ENCODE measurements around the gene ADCK2. TPM values are rescaled to one million over a fixed set of nuclear protein-coding genes. Genes with fewer than 3 reads are reported as not detected.
"Not testable (repeated sequence)": the region's sequence is repeated elsewhere in the genome, so short reads cannot be mapped to it uniquely, and the experiment has no call there.

The ADCK2 gene
- total RNA-seq, 5 donors from 2014 or later (not counting 1 experiment from before 2014, with no cell fraction given) = 16.3 to 23.3 (median 20.2) TPM

DNA sequence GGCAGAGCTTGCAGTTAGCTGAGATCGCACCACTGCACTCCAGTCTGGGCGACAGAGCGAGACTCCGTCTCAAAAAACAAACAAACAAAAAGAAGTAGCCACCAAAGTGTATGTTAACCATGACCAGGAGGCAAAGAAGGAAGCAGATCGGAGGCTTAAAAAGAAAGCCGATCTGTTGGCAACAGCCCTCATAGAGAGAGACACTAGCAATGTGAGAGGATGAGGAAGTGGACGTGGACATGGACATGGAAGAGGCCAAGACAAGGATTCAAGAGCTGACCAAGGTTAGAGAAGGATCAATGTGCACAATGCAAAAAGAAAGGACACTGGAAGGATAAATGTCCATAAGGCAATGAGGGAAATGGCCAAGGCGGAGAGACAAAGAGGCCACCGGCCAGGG is 14.9 kb upstream of the ADCK2 start:
- Histone ChIP-seq H3K4me1 (ENCODE audit: control insufficient read depth in 1 of 2, extremely low read depth in 1 of 2, insufficient read depth in 2 of 2, low read length in 2 of 2) (peaks cover 0 to 21% of the 10 kb centered on the region in 2 experiments), H3K9me3 (no peaks in the 10 kb centered on the region), H3K36me3 (ENCODE audit: control insufficient read depth in 2 of 2, extremely low read depth in 1 of 2, insufficient read depth in 1 of 2, low read length in 1 of 2) (no peaks in the 10 kb centered on the region), H3K27me3 (replicated peaks in 1 of 2; ENCODE audit: control insufficient read depth in 2 of 2, extremely low read depth in 1 of 2, insufficient read depth in 2 of 2, low read length in 1 of 2) (peaks cover 0 to 15% of the 10 kb centered on the region in 2 experiments), H3K4me3 (ENCODE audit: control insufficient read depth in 1 of 2, extremely low read depth in 1 of 2, low read length in 1 of 2) (no peak overlapping the region), H3K27ac (ENCODE audit: low read length) (no peak overlapping the region)
- H3K27me3 Mint-ChIP-seq = peaks cover 0 to 10% of the 10 kb centered on the region in 2 donors
- H3K36me3 Mint-ChIP-seq = no peaks in the 10 kb centered on the region
- H3K9me3 Mint-ChIP-seq = no peaks in the 10 kb centered on the region
- DNase-seq (no peak), ATAC-seq (replicated peaks in 1 of 4) (no peak)
- H3K4me1 Mint-ChIP-seq = peaks cover 18 to 25% (median 21%) of the 10 kb centered on the region in 3 donors
- ChIA-PET POLR2A (interaction anchor here in 1 of 2 donors (0.6 kb wide), 1 partner anchor 57 kb away, joined by 3 read pairs; no protein-coding TSS in a partner anchor), CTCF (interaction anchor here in 1 of 2 donors (0.7 kb wide), 1 partner anchor 162 kb away, joined by 6 read pairs; no protein-coding TSS in a partner anchor)
- 98% methylated on average over 5 of the region's 9 CpGs for WGBS (ENCODE audit: insufficient coverage)
- H3K4me3 Mint-ChIP-seq = no peak overlapping the region
- no peak overlapping the region for H3K27ac Mint-ChIP-seq

DNA sequence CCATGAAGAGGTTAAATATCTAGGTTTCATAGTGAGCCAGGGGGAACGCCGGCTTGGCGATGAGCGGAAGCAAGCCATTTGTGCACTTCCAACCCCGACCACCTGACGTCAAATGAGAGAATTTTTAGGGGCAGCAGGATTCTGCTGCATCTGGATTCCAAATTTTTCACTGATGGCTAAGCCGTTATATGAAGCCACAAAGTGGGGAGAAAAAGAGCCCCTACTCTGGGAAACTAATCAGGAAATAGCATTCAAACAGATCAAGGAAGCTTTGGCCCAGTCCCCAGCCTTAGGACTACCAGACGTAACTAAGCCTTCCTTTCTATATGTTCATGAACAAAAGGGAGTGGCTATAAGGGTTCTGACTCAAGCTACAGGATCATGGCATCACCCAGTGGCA is 12.9 kb upstream of the ADCK2 start:
- peaks cover 0 to 7% of the 10 kb centered on the region in 2 donors for H3K27me3 Mint-ChIP-seq
- Histone ChIP-seq H3K4me3 (ENCODE audit: control insufficient read depth in 1 of 2, extremely low read depth in 1 of 2, low read length in 1 of 2) (no peak overlapping the region), H3K27ac (ENCODE audit: low read length) (no peak overlapping the region), H3K4me1 (ENCODE audit: control insufficient read depth in 1 of 2, extremely low read depth in 1 of 2, insufficient read depth in 2 of 2, low read length in 2 of 2) (peaks cover 0 to 16% of the 10 kb centered on the region in 2 experiments), H3K27me3 (replicated peaks in 1 of 2; ENCODE audit: control insufficient read depth in 2 of 2, extremely low read depth in 1 of 2, insufficient read depth in 2 of 2, low read length in 1 of 2) (peaks cover 0 to 15% of the 10 kb centered on the region in 2 experiments), H3K9me3 (no peaks in the 10 kb centered on the region), H3K36me3 (ENCODE audit: control insufficient read depth in 2 of 2, extremely low read depth in 1 of 2, insufficient read depth in 1 of 2, low read length in 1 of 2) (no peaks in the 10 kb centered on the region)
- POLR2A ChIA-PET = no interaction called here
- peaks cover 14 to 18% (median 17%) of the 10 kb centered on the region in 3 donors for H3K4me1 Mint-ChIP-seq
- WGBS (ENCODE audit: insufficient coverage) = 94% methylated on average over 7 of the region's 8 CpGs
- DNase-seq (no peak), ATAC-seq (replicated peaks in 1 of 4) (no peak)
- H3K9me3 Mint-ChIP-seq = no peaks in the 10 kb centered on the region
- H3K27ac Mint-ChIP-seq = no peak overlapping the region
- H3K36me3 Mint-ChIP-seq = peaks cover 5% of the 10 kb centered on the region
- H3K4me3 Mint-ChIP-seq = no peak overlapping the region
- CTCF ChIA-PET = interaction anchor here in 1 of 2 donors (1.1 kb wide), 1 partner anchor 10 kb away, joined by 3 read pairs; no protein-coding TSS in a partner anchor

DNA sequence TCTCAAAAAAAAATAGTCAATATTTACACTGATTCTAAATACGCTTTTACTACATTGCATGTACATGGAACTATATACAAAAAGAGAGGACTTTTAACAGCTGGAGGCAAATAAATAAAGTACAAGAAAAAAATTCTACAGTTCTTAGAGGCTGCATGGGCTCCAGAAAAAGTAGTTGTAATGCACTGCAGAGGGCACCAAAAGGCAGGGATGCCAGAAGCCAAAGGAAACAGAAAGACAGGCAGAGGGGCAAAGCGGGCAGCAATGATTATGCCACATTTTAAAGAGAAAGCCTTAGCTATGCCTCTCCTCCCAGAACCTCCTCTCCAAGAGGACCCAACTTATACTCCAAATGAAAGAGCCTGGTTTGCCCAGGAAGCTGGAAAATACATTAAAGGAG is 11.6 kb upstream of the ADCK2 start:
- Mint-ChIP-seq H3K9me3 (no peaks in the 10 kb centered on the region), H3K27me3 (peaks cover 0 to 11% of the 10 kb centered on the region in 2 donors), H3K36me3 (peaks cover 5% of the 10 kb centered on the region), H3K4me1 (peaks cover 10 to 12% (median 12%) of the 10 kb centered on the region in 3 donors), H3K4me3 (no peak overlapping the region), H3K27ac (no peak overlapping the region)
- ChIA-PET POLR2A (no interaction called here), CTCF (interaction anchor here in 1 of 2 donors (1.3 kb wide), 1 partner anchor 9 kb away, joined by 3 read pairs; no protein-coding TSS in a partner anchor)
- ATAC-seq (replicated peaks in 1 of 4) = no peak
- H3K9me3 ChIP-seq = no peaks in the 10 kb centered on the region
- peaks cover 0 to 12% of the 10 kb centered on the region in 2 experiments for H3K4me1 ChIP-seq (ENCODE audit: control insufficient read depth in 1 of 2, extremely low read depth in 1 of 2, insufficient read depth in 2 of 2, low read length in 2 of 2)
- no CpG with 5 or more reads among the region's 2 CpGs for WGBS (ENCODE audit: insufficient coverage)
- DNase-seq = no peak
- no peak overlapping the region for H3K27ac ChIP-seq (ENCODE audit: low read length)
- H3K27me3 ChIP-seq (replicated peaks in 1 of 2; ENCODE audit: control insufficient read depth in 2 of 2, extremely low read depth in 1 of 2, insufficient read depth in 2 of 2, low read length in 1 of 2) = peaks cover 0 to 12% of the 10 kb centered on the region in 2 experiments
- no peaks in the 10 kb centered on the region for H3K36me3 ChIP-seq (ENCODE audit: control insufficient read depth in 2 of 2, extremely low read depth in 1 of 2, insufficient read depth in 1 of 2, low read length in 1 of 2)
- no peak overlapping the region for H3K4me3 ChIP-seq (ENCODE audit: control insufficient read depth in 1 of 2, extremely low read depth in 1 of 2, low read length in 1 of 2)

DNA sequence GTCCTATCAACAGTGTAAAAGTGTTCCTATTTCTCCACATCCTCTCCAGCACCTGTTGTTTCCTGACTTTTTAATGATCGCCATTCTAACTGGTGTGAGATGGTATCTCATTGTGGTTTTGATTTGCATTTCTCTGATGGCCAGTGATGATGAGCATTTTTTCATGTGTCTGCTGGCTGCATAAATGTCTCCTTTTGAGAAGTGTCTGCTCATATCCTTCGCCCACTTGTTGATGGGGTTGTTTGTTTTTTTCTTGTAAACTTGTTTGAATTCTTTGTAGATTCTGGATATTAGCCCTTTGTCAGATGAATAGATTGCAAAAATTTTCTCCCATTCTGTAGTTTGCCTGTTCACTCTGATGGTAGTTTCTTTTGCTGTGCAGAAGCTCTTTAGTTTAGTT is 9.8 kb upstream of the ADCK2 start:
- DNase-seq; CTCF ChIA-PET; H3K36me3 Mint-ChIP-seq; H3K4me1 ChIP-seq (ENCODE audit: control insufficient read depth in 1 of 2, extremely low read depth in 1 of 2, insufficient read depth in 2 of 2, low read length in 2 of 2); H3K27ac ChIP-seq (ENCODE audit: low read length); H3K27me3 Mint-ChIP-seq; H3K4me3 ChIP-seq (ENCODE audit: control insufficient read depth in 1 of 2, extremely low read depth in 1 of 2, low read length in 1 of 2); H3K27me3 ChIP-seq (replicated peaks in 1 of 2; ENCODE audit: control insufficient read depth in 2 of 2, extremely low read depth in 1 of 2, insufficient read depth in 2 of 2, low read length in 1 of 2); H3K36me3 ChIP-seq (ENCODE audit: control insufficient read depth in 2 of 2, extremely low read depth in 1 of 2, insufficient read depth in 1 of 2, low read length in 1 of 2); H3K9me3 Mint-ChIP-seq; H3K9me3 ChIP-seq; H3K4me1 Mint-ChIP-seq; H3K4me3 Mint-ChIP-seq; POLR2A ChIA-PET; H3K27ac Mint-ChIP-seq; ATAC-seq (replicated peaks in 1 of 4): not testable (repeated sequence)
- WGBS (ENCODE audit: insufficient coverage) = no CpG with 5 or more reads among the region's 2 CpGs

DNA sequence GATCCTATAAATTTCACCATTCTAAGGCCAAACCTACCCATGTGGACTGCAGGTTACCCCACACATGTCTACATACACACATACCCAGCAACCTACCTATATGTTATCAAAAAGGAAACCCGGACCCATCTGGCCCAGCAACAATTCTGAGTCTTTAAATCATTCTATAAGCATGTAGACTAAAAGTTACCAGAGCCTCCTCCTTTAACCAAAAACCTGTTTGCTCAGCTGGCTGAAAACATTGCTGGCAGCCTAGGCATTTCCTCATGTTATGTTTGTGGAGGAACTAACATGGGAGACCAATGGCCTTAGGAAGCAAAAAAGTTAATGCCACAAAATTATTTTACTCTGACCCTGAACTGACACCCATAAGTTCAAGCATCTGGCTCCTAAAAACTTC is 5.3 kb upstream of the ADCK2 start:
- peaks cover 5% of the 10 kb centered on the region for H3K36me3 Mint-ChIP-seq
- no peak for ATAC-seq (replicated peaks in 1 of 4)
- peaks cover 0 to 6% (median 5%) of the 10 kb centered on the region in 3 donors for H3K4me1 Mint-ChIP-seq

DNA sequence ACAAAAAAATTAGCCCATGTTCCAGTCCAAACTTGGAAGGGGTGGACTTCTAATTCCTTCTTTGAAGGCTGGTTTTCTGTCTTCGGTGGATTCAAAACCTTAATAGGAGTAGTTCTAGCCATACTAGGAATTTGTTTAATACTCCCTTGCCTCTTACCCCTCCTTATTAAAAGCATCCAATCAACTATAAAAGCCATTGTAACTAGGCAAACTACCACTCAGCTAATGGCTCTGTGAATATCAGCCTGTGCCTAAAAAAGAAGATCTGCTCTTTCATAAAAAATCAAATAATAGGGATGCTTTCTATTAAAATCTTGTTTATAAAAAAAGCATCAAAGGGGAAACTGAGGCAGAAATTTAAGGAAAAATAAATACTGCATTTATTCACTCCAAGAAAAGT is 4.1 kb upstream of the ADCK2 start:
- Mint-ChIP-seq H3K36me3 (peaks cover 5% of the 10 kb centered on the region), H3K9me3 (no peaks in the 10 kb centered on the region), H3K4me1 (peaks cover 0 to 8% (median 8%) of the 10 kb centered on the region in 3 donors), H3K27me3 (peaks cover 0 to 4% of the 10 kb centered on the region in 2 donors), H3K4me3 (no peak overlapping the region), H3K27ac (no peak overlapping the region)
- DNase-seq (no peak), ATAC-seq (replicated peaks in 1 of 4) (no peak)
- POLR2A ChIA-PET = interaction anchor here in 1 of 2 donors (0.6 kb wide), 1 partner anchor 623 kb away, joined by 6 read pairs; no protein-coding TSS in a partner anchor
- no CpG with 5 or more reads among the region's 1 CpG for WGBS (ENCODE audit: insufficient coverage)
- CTCF ChIA-PET = interaction anchor here in 1 of 2 donors (0.6 kb wide), 1 partner anchor 41 kb away, joined by 4 read pairs; no protein-coding TSS in a partner anchor
- H3K27ac ChIP-seq (ENCODE audit: low read length) = no peak overlapping the region
- H3K4me3 ChIP-seq (ENCODE audit: control insufficient read depth in 1 of 2, extremely low read depth in 1 of 2, low read length in 1 of 2) = no peak overlapping the region
- no peaks in the 10 kb centered on the region for H3K9me3 ChIP-seq
- H3K27me3 ChIP-seq (replicated peaks in 1 of 2; ENCODE audit: control insufficient read depth in 2 of 2, extremely low read depth in 1 of 2, insufficient read depth in 2 of 2, low read length in 1 of 2) = peaks cover 0 to 2% of the 10 kb centered on the region in 2 experiments
- peaks cover 3 to 4% of the 10 kb centered on the region in 2 experiments for H3K4me1 ChIP-seq (ENCODE audit: control insufficient read depth in 1 of 2, extremely low read depth in 1 of 2, insufficient read depth in 2 of 2, low read length in 2 of 2)
- H3K36me3 ChIP-seq (ENCODE audit: control insufficient read depth in 2 of 2, extremely low read depth in 1 of 2, insufficient read depth in 1 of 2, low read length in 1 of 2) = no peaks in the 10 kb centered on the region

More for the DNA sequence above, 5.3 kb upstream of the ADCK2 start:
- H3K27ac Mint-ChIP-seq = no peak overlapping the region
- H3K4me1 ChIP-seq (ENCODE audit: control insufficient read depth in 1 of 2, extremely low read depth in 1 of 2, insufficient read depth in 2 of 2, low read length in 2 of 2) = peaks cover 0 to 3% of the 10 kb centered on the region in 2 experiments
- peaks cover 0 to 2% of the 10 kb centered on the region in 2 experiments for H3K27me3 ChIP-seq (replicated peaks in 1 of 2; ENCODE audit: control insufficient read depth in 2 of 2, extremely low read depth in 1 of 2, insufficient read depth in 2 of 2, low read length in 1 of 2)
- CTCF ChIA-PET = no interaction called here
- no peak overlapping the region for H3K4me3 Mint-ChIP-seq
- no CpG with 5 or more reads among the region's 1 CpG for WGBS (ENCODE audit: insufficient coverage)
- no peaks in the 10 kb centered on the region for H3K36me3 ChIP-seq (ENCODE audit: control insufficient read depth in 2 of 2, extremely low read depth in 1 of 2, insufficient read depth in 1 of 2, low read length in 1 of 2)
- H3K9me3 Mint-ChIP-seq = no peaks in the 10 kb centered on the region
- POLR2A ChIA-PET = no interaction called here
- DNase-seq = no peak
- H3K27me3 Mint-ChIP-seq = peaks cover 0 to 4% of the 10 kb centered on the region in 2 donors
- no peak overlapping the region for H3K4me3 ChIP-seq (ENCODE audit: control insufficient read depth in 1 of 2, extremely low read depth in 1 of 2, low read length in 1 of 2)
- H3K27ac ChIP-seq (ENCODE audit: low read length) = no peak overlapping the region
- H3K9me3 ChIP-seq = no peaks in the 10 kb centered on the region
